GM18526 (cell line): ENCODE data around the gene WDR7.

Experiments used
- POLR2A ChIP-seq: IDR thresholded peaks from 3 replicates; pipeline ENCODE4 v1.6.1; 2011; ENCODE audit not compliant: insufficient read length; ENCODE audit errors: extremely low read depth

WDR7 gene

DNA sequence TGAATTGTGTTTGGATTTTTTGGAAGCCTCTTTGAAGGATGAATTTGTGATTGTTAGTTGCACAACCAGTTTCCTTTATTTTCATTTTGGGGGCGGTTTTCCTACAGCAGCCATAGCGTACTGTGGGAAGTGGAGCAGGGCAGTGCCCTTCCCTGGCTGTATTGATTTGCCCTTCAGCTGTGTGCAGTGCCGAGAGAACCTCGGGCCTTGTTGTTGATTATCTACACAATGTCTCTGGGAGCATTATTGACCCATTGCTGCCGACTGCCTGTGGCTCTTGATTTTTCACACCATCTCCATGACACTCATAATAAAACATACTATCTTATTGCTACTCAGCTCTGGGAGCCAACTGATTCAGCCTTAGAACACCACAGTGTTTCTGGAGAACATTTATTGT is 333.6 kb downstream of the WDR7 start:
- TF ChIP-seq POLR2A, result no peak

DNA sequence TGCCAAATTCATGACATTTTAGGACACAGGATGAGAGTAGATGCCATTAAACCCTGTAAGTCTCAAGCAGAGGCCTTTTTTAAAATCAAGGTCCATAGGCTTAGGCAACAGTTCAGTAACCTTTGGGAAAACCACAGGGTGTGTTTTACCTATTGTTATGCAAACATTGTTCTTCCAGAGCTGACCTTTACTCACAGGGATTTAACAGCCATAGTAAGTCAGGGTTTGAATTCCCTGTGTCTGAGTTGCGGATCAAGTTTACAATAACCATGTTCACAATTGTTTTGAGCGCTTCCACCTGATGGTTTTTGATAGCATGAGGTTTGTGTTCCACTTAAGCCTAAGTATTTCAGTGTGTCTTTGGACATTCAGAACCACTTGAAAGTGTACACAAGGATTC is 335.7 kb downstream of the WDR7 start:
- TF ChIP-seq POLR2A, result no peak

DNA sequence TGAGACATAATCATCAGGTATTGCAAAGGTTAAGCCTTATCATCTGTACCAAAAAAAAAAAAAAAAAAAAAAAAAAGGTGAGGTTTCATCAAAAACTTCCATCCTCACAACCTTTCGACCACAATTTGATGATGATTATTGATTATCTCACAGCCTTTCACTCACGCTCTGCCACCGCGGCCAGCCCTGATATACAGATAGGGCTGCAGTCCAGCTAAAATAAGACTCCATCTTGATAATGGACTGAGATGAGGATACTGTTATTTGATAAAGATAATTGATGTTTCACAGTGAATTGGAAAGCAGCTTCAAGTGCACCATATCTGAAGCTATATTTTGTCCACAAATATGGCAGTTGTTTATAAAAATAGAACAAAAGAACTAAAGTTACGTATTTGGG is 336.1 kb downstream of the WDR7 start:
- no peak for TF ChIP-seq POLR2A

DNA sequence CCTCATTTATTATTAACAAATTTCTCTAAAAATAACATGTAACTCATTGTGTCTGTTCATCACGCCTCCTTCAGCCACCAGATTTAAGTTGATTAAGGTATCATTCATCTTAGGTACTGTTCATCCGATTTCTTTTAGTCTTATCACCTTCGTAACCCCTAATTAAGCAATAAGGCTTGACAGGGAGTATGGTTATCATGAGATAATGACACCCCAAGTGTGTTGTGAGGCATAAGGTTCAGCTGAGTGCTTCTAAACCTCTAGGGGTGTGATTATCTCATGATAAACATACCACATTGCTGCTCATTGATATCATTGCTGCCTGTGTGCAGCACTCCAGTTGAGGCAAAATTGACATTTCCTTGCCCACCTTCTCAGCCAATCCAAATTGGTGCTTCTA is 336.9 kb downstream of the WDR7 start:
- TF ChIP-seq POLR2A, result no peak

DNA sequence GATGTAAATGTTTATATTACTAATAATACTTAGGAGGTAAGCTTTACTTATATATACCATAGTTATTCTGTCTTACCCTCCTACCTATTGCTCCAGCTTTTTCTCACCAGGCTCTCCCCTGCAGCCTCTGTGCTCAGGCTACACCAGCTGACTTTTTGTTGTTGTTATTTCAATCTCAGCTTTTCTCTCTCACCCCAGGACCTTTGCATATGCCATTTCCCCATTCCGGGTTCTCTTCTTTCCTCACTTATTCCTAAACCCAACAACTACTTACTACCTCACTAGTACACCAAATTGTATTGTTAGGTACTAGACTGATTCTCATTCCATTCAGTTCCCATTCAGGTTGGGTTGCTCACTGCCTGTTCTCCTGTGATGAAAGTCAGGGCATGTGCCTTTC is 339.5 kb downstream of the WDR7 start:
- no peak for TF ChIP-seq POLR2A

DNA sequence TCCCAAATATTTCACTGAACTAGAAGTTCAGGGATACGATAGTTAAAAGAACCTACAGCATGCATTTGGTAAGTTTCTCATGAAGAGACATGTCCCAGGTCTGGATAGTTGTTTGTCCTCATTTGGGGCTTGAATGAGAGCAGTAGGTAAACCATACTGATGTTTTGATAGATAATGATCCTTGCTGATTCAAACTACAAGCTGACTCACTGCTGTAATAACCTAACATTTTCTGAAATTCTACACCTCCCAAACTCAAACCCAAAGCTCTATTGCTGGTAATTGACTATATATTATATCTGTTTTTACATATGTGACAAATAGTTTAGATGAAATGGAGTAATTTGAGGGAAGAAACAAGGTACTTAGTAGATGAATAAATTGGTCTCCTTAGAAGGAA is 341.6 kb downstream of the WDR7 start:
- TF ChIP-seq POLR2A, result no peak

DNA sequence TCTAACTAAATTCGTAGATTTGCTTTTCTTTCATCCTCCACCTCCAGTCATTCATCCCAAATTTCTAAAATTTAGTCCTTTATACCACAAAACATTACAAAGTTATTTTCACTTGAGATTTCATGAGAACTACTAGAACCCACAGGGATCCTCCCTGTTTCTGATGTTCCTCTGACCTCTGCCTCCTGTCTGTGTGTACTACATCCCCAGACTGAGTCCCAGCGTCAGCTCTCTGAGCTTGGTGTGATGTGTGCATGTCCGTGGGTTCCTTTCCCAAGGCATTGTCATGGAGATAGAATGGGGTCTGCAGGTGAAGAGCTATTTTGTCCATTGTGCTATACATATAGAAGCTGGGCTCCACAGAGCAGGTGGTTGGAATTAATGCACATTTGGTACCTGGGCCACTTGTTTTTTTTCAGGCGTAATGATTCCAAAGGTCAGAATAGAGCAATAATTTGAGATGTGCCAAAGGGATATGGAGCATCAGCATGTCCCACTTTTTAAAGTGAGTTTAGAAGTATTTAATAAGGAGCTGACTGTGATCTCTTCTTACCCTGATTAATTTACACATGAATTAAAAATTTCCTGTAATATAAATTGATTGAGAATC is 344.5 kb downstream of the WDR7 start:
- TF ChIP-seq POLR2A, result no peak

DNA sequence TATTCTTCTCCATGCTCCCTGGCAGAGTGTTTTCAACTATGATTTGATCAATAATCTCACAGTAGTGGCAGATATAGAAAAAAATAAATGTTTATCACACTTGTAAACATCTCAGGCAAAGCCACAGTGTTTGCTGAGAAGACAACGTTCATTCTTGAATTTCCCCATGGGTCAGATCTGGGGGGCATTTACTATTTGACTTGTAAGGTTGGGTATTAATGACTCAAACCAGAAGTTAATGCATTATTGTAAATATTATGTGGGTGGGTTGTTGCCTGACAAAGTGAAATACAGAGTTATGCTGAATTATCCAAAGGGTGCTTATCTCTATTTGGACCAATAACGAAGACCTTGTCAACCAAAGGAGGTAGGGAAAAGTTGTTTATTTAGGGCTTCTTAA is 346.0 kb downstream of the WDR7 start:
- TF ChIP-seq POLR2A, result no peak

DNA sequence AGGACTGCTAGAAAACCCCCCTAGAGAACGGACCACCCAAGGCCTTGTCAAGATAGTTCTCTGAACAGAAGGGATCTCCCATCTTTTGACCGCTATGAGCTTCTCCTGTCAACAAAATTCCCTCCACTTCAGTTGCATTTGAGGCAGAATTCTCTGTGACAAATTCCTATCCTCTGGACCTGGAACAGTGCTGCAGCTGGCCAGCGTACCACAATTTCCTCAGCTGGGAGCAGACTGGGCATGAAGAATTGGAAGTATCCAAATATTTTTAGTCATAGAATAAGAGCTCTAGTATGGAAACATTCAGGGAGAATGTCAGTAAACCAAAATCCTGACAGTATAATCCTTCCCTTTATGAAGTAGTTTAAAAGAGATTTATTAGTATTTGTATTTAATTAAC is 348.7 kb downstream of the WDR7 start:
- no peak for TF ChIP-seq POLR2A

DNA sequence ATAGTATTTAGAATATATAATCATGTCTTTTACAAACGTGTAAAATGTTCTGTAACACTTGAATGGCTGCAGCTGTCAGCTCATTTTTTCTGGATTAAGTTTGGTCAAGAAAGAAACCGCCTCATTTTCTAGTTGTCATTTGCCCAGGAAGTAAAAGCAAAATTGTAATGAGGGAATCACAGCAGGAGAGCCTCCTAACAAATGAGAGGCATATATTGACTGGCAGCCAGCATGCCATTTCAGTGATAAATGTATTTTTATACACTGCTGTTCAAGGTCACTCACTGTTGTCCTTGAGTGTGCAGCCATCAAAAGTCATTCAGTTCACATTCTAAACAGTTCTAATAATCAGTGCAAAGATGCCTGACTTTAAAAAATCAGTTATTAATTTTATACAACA is 351.5 kb downstream of the WDR7 start:
- no peak for TF ChIP-seq POLR2A

DNA sequence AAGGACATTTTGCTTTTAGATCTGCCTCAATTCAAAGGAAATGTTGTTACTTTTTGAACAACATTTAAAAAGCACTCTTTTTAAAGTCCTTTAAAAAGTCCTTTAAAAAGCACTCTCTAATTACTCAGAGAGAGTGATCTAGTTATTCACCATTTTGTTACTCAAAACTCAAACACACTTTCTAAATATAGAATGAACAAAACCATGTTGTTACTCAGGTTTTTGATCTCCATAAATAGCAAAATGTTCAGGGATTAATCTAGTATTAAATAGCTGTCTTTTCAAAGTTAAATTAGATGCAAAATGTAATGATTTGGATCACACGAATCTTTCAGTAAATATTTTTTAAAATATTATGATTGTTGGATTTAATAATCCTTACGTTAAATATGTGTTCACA is 352.2 kb downstream of the WDR7 start:
- no peak for TF ChIP-seq POLR2A

DNA sequence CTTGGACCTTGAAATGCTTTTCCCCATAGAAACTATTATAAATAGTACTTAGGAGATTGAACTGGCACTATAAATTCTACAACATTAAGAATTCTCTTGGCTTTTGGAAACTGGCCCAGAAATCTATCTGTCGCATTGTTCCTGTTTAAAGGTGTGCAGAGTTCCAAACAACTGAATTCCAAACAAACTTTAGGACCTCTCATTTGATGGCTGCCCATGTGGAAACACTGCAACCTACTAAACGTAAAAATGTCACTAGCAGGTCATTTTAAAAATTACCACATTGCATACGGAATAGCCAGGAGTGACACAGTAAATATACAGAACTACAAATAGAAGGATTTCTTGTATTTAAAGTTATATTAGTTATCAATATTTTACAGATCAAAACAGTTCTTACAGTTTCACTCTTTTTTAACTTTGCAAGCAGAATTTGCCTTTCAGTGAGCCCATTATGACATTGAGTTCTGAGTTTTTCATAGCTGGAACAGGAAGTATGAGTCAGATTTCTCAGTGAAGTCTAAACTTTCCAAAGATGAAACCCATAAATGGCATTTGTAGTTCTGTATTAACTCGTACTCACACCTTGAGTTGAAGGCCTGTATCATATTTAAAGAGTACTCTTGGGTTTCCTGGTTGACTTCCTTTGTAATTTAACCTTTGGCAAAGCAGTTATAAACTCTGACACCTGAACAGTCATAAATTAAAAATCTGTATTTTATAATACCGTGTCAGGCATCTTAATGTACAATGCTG is 353.4 kb downstream of the WDR7 start:
- no peak for TF ChIP-seq POLR2A

DNA sequence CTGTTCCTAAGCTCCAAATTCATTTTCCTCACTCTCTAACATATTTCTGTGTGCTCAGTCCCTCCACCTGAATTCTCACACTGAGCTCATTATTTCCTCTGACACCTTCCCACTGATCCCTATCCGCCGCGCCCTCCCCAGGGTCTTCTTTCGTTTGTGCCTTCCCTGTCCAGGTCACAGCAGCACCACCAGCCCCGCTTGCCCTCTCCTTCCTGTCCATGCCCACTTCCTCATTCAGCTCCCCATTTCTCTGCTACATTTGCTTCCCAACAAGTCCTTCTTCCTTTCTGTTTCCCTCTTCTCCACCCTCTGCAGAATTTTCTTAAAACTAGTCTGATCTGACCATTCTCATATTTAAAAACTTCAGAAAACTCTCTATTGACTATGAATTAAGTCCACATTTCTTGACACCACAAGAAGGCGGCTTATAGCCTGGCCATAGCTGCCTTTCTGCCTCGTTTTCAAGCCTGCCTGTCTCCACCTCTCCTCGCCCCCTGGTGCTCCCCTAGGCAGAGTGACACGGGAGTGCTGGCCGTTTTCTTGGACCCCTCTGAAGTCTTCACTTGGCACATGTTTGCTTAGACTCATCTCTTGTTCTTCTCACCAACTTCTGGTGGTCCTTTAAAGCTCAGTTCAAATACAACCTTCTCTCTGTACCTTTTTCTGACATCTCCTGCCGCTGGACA is 357.0 kb downstream of the WDR7 start:
- TF ChIP-seq POLR2A, result no peak

DNA sequence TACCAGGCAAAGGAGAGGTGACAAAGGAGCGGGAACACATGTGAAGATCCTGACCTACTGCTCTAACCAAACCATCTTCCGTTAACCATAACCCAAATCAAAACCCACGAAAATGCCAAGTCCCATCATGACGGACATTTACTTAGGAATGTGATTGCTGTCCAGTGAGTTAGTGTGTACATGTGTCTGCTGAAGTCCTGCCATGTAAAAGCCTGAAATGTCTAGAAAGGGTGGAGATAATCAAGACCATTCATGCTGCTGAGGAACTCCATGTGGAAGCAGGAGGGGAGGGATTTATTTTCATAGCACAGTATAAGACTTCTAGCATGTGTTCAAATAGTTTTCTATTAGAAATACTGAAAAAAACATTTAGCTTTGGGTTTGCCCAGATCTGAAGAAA is 358.7 kb downstream of the WDR7 start:
- no peak for TF ChIP-seq POLR2A

DNA sequence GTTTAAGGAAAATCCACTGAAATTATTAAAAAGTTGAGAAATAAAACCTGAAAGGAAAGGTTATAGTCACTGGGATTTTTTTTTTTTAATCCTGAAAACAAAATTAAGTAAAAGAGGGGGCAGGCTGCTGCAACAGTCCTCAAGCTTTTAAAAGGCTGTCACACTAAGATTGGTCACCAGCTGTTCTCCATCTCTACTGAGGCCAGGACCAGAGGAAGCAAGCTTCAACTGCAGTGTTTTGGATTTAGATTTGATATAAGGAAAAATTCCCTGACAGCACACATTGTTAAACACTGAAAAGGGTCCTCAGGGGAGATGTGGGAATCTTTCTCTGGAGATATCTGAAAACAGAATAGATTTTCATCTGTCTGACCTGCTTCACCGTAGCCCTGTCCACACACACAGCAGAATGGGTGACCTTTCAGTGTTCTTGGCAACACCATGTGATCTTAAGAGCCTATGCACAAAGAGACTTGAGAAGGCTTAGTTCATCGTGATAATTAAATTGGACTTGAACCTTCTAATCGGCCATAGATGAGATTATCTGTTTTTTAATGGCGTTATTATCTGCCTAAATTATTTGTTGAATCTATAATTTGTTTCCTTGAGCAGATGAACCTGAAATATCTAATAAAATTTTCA is 363.7 kb downstream of the WDR7 start:
- no peak for TF ChIP-seq POLR2A

DNA sequence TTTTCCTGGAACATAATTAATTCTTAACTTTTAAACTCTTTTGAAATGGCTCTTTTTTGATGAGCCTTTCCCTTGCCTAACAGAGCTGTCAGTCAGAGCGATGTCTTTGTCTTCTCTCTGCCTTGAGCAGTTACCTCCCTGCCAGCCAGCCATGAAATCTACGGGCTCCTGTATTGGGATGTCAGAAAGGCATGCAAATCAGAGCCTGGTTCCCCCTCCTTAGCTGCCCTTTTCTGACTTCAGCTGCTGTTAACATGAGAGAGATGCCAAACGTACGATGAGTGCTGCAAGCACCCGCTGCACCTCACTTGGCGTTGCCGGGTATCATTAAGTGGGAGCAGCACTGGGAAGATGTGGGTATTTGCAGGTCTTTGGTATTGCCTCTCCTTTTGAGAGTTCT is 364.3 kb downstream of the WDR7 start:
- no peak for TF ChIP-seq POLR2A
